ENCODE measurements around the gene ZNF554.
"Not testable (repeated sequence)": the region's sequence is repeated elsewhere in the genome, so short reads cannot be mapped to it uniquely, and the experiment has no call there.

The ZNF554 gene

GRCh38 chr19:2790557-2791271 is 29.0 kb upstream of the ZNF554 start:
- no peak for DNase-seq (ENCODE audit: low spot score)

- no peak for DNase-seq (ENCODE audit: low spot score)
These were observed 28.2 kb upstream of the ZNF554 start for GRCh38 chr19:2791440-2791839.

GRCh38 chr19:2791876-2792275 is 27.8 kb upstream of the ZNF554 start:
- no peak for DNase-seq (ENCODE audit: low spot score)

GRCh38 chr19:2792666-2793065 is 27.0 kb upstream of the ZNF554 start:
- not testable (repeated sequence) for DNase-seq (ENCODE audit: low spot score)

GRCh38 chr19:2793126-2793525 is 26.5 kb upstream of the ZNF554 start:
- no peak for DNase-seq (ENCODE audit: low spot score)

- DNase-seq (ENCODE audit: low spot score), result no peak
These were observed 26.1 kb upstream of the ZNF554 start for GRCh38 chr19:2793577-2793976.

GRCh38 chr19:2795827-2796658 is 23.6 kb upstream of the ZNF554 start:
- no peak for DNase-seq (ENCODE audit: low spot score)

GRCh38 chr19:2796659-2797266 is 22.9 kb upstream of the ZNF554 start:
- no peak for DNase-seq (ENCODE audit: low spot score)

GRCh38 chr19:2797280-2797679 is 22.4 kb upstream of the ZNF554 start:
- DNase-seq (ENCODE audit: low spot score), result no peak

GRCh38 chr19:2798158-2798685 is 21.4 kb upstream of the ZNF554 start:
- no peak for DNase-seq (ENCODE audit: low spot score)

GRCh38 chr19:2798733-2799132 is 20.9 kb upstream of the ZNF554 start:
- DNase-seq (ENCODE audit: low spot score), result no peak

- DNase-seq (ENCODE audit: low spot score), result no peak
These were observed 20.2 kb upstream of the ZNF554 start for GRCh38 chr19:2799273-2800020.

- DNase-seq (ENCODE audit: low spot score), result no peak
These were observed 19.2 kb upstream of the ZNF554 start for GRCh38 chr19:2800506-2800905.

- DNase-seq (ENCODE audit: low spot score), result no peak
These were observed 16.8 kb upstream of the ZNF554 start for GRCh38 chr19:2802826-2803225.

GRCh38 chr19:2803486-2804155 is 16.0 kb upstream of the ZNF554 start:
- no peak for DNase-seq (ENCODE audit: low spot score)

- DNase-seq (ENCODE audit: low spot score), result no peak
These were observed 15.3 kb upstream of the ZNF554 start for GRCh38 chr19:2804156-2805004.

GRCh38 chr19:2805261-2805900 is 14.3 kb upstream of the ZNF554 start:
- DNase-seq (ENCODE audit: low spot score), result no peak

- no peak for DNase-seq (ENCODE audit: low spot score)
These were observed 13.5 kb upstream of the ZNF554 start for GRCh38 chr19:2805991-2806649.

GRCh38 chr19:2806736-2807378 is 12.8 kb upstream of the ZNF554 start:
- no peak for DNase-seq (ENCODE audit: low spot score)
